ENCODE results near the gene KRTAP12-2.
"Not testable (repeated sequence)": the region's sequence is repeated elsewhere in the genome, so short reads cannot be mapped to it uniquely, and the experiment has no call there.

Gene KRTAP12-2

GRCh38 chr21:44653656-44654575, 12.8 kb downstream of the KRTAP12-2 start:
- DNase-seq (ENCODE audit: low read depth in 2 of 3, low spot score in 2 of 3): no peak

GRCh38 chr21:44653123-44653522, 13.6 kb downstream of the KRTAP12-2 start:
- DNase-seq (ENCODE audit: low read depth in 2 of 3, low spot score in 2 of 3): no peak

DNA sequence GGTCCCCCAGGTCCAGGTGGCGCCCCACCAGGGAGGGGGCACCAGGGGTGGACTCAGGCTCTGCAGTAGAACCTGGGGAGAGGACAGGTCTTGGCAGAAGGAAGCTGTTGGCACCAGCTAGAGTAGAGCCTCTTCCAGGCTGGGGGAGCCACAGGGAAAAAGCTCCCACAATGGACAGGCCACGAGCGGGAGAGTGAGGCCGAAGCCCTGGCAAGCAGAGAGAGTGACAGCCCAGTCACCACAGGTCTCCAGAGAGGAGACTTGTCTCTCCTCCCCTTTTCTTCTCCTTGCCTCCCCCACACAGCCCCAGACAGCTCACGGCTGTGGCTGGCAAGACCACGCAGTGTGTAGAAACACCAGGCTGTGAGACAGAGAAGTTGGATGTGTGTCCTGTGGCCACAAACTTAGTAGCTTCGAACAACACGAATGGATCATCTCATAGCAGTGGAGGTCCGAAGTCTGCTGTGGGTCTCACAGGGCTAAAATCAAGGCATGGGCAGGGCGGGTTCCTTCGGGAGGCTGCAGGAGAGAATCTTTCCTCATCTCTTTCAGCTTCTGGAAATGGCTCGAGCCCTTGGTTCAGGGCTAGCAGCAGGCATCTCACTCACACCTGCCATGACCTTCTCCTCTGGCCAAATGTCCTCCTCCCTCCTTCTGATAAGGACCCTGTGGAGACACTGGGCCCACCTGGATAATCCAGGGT, 15.6 kb downstream of the KRTAP12-2 start:
- DNase-seq (ENCODE audit: low read depth in 2 of 3, low spot score in 2 of 3): no peak

DNA sequence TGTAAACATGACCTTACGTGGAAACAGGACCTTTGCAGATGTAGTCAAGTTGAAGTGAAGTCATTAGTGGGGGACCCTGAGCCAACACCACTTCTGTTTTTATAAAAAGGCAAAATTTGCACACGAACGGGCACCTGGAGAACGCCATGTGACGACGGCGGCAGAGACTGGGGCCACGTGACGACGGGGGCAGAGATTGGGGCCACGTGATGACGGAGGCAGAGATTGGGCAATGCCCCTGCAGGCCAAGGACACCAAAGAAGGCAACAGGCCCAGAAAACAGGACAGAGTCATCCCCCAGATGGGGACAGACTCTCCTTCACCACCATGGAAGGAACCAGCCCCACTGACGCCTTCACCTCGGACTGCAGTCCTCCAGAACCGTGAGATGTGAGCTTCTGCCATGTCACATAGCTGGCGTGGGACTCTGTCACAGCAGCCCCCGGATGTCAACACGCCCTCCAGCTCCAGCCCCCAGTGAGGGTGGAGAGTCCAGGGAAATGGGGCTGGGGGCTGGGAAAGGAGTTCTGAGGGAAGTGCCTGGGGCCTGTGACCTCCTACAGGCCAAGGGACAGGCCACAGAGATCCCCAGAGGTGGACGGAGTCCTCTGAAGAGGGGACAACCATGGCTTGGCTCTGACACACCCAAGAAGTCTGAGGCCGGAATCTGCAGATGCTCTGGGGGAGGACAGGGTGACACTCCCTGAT, 16.3 kb downstream of the KRTAP12-2 start:
- no peak for DNase-seq (ENCODE audit: low read depth in 2 of 3, low spot score in 2 of 3)

DNA sequence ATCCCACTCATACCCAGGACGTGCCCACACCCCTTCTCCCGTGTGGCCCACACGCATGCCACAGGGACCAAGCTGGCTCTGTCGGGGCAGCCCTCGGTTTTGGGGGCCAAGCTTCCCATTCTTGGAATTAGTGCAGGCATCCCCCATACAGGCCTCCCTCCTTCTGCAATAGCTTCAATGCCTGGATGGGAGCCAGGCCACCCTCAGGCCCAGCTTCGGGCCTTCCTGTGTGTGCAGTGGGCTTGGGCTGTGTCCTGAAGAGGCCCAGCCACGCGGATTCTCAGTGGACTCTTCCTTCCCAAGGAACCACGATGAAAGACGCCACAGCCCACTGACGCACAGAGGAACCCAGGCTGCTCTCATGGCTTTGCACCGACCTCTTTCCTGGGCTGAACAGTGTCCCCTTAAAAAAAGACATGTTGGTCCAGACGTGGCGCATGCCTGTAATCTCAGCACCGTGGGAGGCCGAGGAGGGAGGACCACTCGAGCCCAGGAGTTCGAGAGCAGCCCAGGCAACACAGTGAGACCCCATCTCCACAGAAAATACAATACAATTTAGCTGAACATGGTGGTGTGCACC, 17.1 kb downstream of the KRTAP12-2 start:
- DNase-seq (ENCODE audit: low read depth in 2 of 3, low spot score in 2 of 3): no peak

DNA sequence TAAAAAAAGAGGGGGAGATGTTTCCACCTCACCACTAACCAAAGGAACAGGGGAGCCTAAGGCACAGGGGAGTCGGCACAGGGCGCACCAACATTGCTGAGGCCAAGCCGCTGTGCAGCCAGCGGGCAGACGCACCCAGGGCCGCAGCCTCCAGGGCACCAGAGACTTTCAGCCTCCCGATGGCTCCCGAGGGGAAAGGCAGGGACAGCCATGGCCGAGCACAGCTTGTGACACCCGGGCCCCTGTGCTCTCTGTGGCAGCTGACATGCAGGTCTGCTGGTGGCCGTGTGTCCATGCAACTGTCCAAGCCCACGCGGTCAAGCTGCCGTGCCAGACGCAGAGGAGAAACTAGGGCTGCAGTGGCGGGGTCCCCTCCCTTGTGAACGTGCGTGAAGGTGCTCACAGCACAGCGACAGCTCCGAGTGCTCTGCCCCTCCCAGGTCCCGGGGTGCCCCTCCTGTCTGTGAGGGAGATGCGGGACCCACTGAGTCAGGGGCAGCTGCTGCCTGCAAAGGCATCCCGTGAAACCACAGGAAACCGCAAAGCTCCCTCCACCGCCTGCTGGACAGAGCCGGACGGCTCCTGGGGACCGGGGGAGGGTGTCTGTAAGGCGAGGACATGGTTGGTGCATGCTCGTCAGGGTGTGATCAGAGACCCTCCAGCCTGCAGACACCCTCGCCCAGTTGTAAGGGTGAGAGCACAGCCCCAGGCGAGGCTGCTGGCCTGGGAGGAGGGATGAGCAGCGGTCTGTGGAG, 18.0 kb downstream of the KRTAP12-2 start:
- no peak for DNase-seq (ENCODE audit: low read depth in 2 of 3, low spot score in 2 of 3)

GRCh38 chr21:44647222-44647552, 19.5 kb downstream of the KRTAP12-2 start:
- DNase-seq (ENCODE audit: low read depth in 2 of 3, low spot score in 2 of 3): no peak

DNA sequence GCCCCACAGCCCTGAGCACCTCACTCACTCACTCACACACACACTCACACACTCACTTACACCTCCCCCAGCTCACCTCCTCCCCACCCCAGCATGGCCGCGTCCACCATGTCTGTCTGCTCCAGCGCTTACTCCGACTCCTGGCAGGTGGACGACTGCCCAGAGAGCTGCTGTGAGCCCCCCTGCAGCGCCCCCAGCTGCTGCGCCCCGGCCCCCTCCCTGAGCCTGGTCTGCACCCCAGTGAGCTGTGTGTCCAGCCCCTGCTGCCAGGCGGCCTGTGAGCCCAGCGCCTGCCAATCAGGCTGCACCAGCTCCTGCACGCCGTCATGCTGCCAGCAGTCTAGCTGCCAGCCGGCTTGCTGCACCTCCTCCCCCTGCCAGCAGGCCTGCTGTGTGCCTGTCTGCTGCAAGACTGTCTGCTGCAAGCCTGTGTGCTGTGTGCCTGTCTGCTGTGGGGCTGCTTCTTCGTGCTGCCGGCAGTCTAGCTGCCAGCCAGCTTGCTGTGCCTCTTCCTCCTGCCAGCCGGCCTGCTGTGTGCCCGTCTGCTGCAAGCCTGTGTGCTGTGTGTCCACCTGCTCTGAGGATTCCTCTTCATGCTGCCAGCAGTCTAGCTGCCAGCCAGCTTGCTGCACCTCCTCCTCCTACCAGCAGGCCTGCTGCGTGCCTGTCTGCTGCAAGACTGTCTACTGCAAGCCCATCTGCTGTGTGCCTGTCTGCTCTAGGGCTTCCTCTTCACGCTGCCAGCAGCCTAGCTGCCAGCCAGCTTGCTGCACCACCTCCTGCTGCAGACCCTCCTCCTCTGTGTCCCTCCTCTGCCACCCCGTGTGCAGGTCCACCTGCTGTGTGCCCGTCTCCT, 20.1 kb downstream of the KRTAP12-2 start, which contains the start of gene KRTAP10-11:
KRTAP10-11 (plus strand) TSS at position 49 of the 856 bp plus-strand sequence; CDS start at position 94, 45 bp downstream.
- not testable (repeated sequence) for DNase-seq (ENCODE audit: low read depth in 2 of 3, low spot score in 2 of 3)

- DNase-seq (ENCODE audit: low read depth in 2 of 3, low spot score in 2 of 3): no peak
Measured at GRCh38 chr21:44644878-44645277, 21.8 kb downstream of the KRTAP12-2 start.

DNA sequence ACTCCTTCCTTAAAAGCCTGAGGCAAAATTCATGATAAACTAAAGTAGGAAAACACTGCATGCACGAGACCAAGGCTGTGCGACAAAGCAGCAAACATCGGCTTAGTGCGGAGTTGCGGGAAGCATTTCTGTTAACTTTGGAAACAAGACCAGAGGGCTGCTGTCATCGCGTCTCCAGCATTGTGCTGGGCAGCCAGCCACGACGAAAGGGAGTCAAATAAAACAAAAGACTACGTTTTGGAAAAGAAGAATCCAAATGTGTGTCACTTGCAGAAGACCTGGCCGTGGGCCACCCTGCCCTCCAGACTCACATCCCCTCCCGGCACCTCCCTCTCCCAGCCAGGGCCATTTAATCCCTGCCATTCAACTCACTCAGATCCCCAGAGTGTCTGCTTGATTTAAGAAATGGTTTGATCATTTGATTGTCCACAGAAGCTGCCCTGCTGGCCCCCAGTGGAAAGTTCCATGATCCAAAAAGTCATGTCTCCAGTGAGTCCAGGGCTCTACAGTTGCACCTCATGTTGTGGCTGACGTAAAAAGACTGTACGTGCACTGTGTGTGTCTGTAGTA, 22.9 kb downstream of the KRTAP12-2 start:
- no peak for DNase-seq (ENCODE audit: low read depth in 2 of 3, low spot score in 2 of 3)

GRCh38 chr21:44640761-44641160, 26.0 kb downstream of the KRTAP12-2 start:
- DNase-seq (ENCODE audit: low read depth in 2 of 3, low spot score in 2 of 3): no peak

DNA sequence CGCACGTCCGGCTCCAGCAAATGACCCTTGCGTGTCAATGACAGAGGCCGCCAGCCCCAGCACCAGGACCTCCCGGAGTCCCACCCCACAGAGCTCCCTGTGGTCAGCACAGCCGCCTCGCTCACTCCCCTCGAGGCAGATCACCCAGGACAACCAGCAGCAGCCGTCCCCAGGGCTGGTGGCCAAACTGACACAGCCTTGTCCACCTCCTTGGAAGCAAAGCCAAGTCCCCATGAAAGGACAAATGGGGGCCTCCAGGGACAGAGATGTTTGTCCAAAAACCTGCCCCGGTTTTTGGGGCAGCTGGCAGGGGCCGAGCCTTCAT, 27.4 kb downstream of the KRTAP12-2 start:
- DNase-seq (ENCODE audit: low read depth in 2 of 3, low spot score in 2 of 3): no peak

GRCh38 chr21:44638506-44639330, 28.0 kb downstream of the KRTAP12-2 start:
- not testable (repeated sequence) for DNase-seq (ENCODE audit: low read depth in 2 of 3, low spot score in 2 of 3)

- not testable (repeated sequence) for DNase-seq (ENCODE audit: low read depth in 2 of 3, low spot score in 2 of 3)
Measured at GRCh38 chr21:44637851-44638348, 28.8 kb downstream of the KRTAP12-2 start.

DNA sequence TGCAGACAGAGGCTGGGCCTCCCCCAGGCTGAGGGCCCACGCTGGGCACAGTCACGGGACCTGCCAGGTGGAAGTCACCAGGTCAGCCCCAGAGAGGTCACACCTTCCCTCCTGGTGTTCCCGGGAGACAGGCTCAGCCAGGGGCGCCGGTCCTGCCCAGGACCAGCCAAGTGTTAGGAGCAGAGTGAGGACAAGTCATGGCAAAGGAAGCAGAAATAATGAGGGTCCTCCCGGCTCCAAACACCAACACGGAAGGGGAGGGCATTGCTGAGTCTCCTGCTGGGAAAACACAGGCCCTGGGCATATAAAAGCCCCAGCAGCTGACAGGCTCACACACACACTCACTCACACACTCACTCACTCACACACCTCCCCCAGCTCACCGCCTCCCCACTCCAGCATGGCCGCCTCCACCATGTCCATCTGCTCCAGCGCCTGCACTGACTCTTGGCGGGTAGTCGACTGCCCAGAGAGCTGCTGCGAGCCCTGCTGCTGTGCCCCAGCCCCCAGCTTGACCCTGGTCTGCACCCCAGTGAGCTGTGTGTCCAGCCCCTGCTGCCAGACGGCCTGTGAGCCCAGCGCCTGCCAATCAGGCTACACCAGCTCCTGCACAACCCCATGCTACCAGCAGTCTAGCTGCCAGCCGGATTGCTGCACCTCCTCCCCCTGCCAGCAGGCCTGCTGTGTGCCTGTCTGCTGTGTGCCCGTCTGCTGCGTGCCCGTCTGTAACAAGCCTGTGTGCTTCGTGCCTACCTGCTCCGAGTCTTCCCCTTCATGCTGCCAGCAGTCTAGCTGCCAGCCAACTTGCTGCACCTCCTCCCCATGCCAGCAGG, 29.5 kb downstream of the KRTAP12-2 start, which contains the start of gene KRTAP10-10:
KRTAP10-10 (plus strand) TSS at position 339 of the 833 bp plus-strand sequence; CDS start at position 401, 62 bp downstream.
- DNase-seq (ENCODE audit: low read depth in 2 of 3, low spot score in 2 of 3): no peak

- no peak for DNase-seq (ENCODE audit: low read depth in 2 of 3, low spot score in 2 of 3)
Measured at GRCh38 chr21:44636209-44637017, 30.3 kb downstream of the KRTAP12-2 start.
